Colonic mucosa (tissue), 4 donors: ENCODE data around the gene TRAT1. TPM values are rescaled to one million over a fixed set of nuclear protein-coding genes. Genes with fewer than 3 reads are reported as not detected.

Source experiments
- DNase-seq: peaks from one replicate; pipeline ENCODE4 v3.0.0-alpha.2; 2020
- H3K27ac ChIP-seq: fragments of 200-600 bp; one replicate; pipeline ENCODE4 v1.8.0; 2021
- H3K27me3 ChIP-seq: fragments of 200-600 bp; one replicate; pipeline ENCODE4 v1.8.0; 2021
- H3K36me3 ChIP-seq: fragments of 200-600 bp; one replicate; pipeline ENCODE4 v1.8.0; 2021
- H3K4me1 ChIP-seq: fragments of 200-600 bp; one replicate; pipeline ENCODE4 v1.8.0; 2021; ENCODE audit warnings: mild to moderate bottlenecking
- H3K4me3 ChIP-seq: fragments of 200-600 bp; one replicate; pipeline ENCODE4 v1.8.0; 2021
- H3K9ac ChIP-seq, 2 donors: one replicate each; pipeline ENCODE4 v1.7.0; 2013; ENCODE audit warnings: control low read depth in 2 of 2, low read depth in 2 of 2, low read length in 2 of 2
- H3K9me3 ChIP-seq: fragments of 200-600 bp; one replicate; pipeline ENCODE4 v1.8.0; 2021
- CTCF ChIP-seq: fragments of 200-600 bp; IDR thresholded peaks from one replicate; pipeline ENCODE4 v1.8.0; 2022; ENCODE audit warnings: antibody characterized with exemption, mild to moderate bottlenecking
- intact Hi-C: fragments of 100-400 bp; cut with DNase I; formaldehyde crosslinking; loops from one replicate; pipeline ENCODE4 v1.14.1; 2022
- total RNA-seq, 2 donors: library from RNA; stranded (reverse); fragmentation: NEBNext Ultra II Directional in 1 of 2; extraction: Animal tissue kit (Norgen Biotek cat#: 25700) in 1 of 2; gene quantifications; one replicate each; pipeline ENCODE4 v1.2.1, GENCODE V29; 2021
- donor health status: healthy.
- donor health status: DM: no; HTN: no; CAD: no.
- donor health status: DM: no; HTN: no; CAD: no.

Gene TRAT1
- total RNA-seq, 2 donors from 2014 or later = 0.29 to 0.69 TPM

DNA sequence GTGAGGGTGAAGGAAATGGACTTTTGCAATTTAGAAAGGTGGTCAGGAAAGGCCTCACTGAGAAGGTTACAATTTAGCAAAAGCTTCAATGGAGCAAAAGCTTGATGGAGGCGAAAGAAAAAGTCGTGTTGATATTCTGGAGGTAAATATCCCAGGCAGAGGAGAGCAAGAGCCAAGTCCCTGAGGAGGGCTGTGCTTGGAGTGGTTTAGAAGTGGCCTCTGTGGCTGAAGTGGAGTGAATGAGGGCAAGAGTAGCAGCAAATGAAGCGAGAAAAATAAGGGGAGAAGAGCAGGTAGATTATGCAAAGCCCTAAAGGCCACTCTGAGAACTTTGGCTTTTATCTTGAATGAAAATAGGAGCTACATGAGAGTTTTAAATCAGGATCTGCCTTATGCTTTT lies 76.9 kb downstream of the TRAT1 start:
- no peak for DNase-seq
- Histone ChIP-seq H3K4me1 (no peaks in the 10 kb centered on the region), H3K9ac (no peak overlapping the region), H3K27me3 (no peaks in the 10 kb centered on the region), H3K36me3 (no peaks in the 10 kb centered on the region), H3K9me3 (no peaks in the 10 kb centered on the region), H3K27ac (no peak overlapping the region), H3K4me3 (no peak overlapping the region)
- intact Hi-C loops = no loop called here
- no peak for TF ChIP-seq CTCF

Other genes with a start within 250 kb of the TRAT1 start
- 10 to 100 TPM in 1 of 2 donors, 1 to 10 TPM in 1; 5.3 to 18.5 TPM for gene CIP2A, start 233.3 kb upstream of the TRAT1 start, total RNA-seq
- 1 to 10 TPM; 6.8 to 8.5 TPM for gene DZIP3, start 233.1 kb upstream of the TRAT1 start, total RNA-seq
- gene RETNLB, start 65.4 kb upstream of the TRAT1 start, total RNA-seq = 100 to 1,000 TPM in 1 of 2 donors, 10 to 100 TPM in 1; 97.9 to 101 TPM
- gene GUCA1C, start 131.1 kb downstream of the TRAT1 start, total RNA-seq = not detected